Stimulated activated CD4-positive, alpha-beta T cell treated with anti-CD3 and anti-CD28 coated beads, Interleukin-4, amount 100 ng/mL, for 24 hours (primary cell): ENCODE measurements around the gene MAPT.

Experiments
- DNase-seq: peaks from one replicate; pipeline ENCODE4 v3.0.0-alpha.2; 2020

Gene MAPT

GRCh38 chr17:45863857-45864654 lies 30.3 kb upstream of the MAPT start:
- no peak for DNase-seq

DNA sequence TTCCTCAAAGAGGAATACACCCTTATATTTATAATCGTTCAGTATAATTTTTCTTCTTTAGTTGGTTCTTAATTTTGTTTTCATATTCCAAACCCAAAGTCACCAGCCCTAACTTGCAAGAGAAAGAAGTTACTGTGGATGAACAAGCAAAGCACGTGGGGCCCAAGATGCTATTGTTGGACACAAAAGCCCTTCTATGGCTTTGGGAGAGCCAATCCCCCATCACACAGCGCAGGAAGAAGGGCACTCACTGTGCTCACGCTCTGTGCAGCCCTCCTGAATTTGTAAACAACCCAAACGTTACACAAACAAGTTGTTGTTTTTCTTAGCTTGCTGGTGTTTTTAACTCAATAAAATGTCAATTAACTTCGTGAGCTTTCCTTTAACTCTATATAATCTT lies 27.2 kb upstream of the MAPT start:
- no peak for DNase-seq

DNA sequence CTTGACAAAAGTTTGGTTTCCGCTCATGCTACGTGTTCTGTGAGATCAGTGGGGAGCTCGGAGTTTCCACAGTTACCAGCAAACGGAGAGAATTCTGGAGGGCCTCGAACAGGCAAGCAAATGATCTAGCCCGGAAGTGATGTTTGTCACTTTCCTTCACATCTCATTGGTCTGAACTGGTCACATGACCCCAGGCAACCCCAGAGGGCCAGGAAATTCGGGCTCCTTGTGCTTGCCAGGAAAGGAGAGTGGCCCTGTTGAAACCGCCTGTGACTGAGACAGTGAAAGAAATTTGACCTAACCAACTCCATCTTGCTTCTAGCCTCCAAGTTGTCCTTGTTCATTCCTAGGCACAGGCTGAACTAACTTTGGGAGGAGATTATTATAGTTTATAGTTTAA lies 26.7 kb upstream of the MAPT start:
- no peak for DNase-seq

DNA sequence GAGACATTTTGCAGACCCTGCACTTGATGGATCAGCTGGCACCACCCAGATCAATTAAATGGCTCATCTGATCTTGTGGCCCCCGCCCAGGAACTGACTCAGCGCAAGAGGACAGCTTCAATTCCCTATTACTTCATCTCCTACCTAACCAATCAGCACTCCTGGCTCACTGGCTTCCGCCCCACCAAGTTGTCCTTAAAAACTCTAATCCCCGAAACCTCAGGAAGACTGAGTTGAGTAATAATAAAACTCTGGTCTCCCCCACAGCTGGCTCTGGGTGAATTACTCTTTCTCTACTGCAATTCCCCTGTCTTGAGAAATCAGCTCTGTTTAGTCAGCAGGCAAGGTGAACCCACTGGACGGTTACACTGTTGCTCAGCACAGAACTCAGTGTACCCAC lies 26.1 kb upstream of the MAPT start:
- no peak for DNase-seq

DNA sequence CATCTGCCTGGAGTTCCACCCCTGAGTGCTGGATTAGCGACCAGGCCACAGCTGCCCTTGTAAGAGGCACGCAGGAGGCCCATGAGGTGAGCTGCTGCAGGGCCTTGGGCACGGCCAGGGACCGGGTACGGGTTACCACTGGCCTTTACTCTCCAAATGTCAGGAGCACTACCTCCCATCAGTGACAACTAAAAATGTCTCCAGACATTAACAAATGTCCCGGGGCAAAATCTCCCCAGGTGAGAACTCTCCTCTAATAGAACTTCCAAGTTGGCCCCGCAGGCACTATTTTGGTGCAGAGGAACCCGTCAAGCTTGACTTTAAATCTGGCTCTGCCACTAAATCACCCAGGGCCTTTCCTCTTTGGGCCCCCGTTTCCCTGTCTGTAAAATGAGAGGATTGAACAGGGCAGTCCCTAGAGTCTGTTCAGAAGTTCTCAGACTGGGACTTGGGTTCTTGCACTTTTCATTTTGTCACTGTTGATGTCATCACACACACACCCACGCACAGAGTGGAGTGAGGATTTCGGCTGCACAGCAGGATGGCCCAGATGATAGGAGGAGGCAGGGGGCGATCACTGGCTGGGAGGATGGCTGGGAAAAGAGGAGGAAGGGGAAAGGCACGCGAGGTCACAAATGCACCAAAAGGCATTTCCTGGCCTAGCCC lies 24.5 kb upstream of the MAPT start:
- DNase-seq, result no peak

GRCh38 chr17:45870342-45870974 lies 23.9 kb upstream of the MAPT start:
- no peak for DNase-seq

- DNase-seq, result no peak
Measured at GRCh38 chr17:45871718-45872117, 22.6 kb upstream of the MAPT start.

DNA sequence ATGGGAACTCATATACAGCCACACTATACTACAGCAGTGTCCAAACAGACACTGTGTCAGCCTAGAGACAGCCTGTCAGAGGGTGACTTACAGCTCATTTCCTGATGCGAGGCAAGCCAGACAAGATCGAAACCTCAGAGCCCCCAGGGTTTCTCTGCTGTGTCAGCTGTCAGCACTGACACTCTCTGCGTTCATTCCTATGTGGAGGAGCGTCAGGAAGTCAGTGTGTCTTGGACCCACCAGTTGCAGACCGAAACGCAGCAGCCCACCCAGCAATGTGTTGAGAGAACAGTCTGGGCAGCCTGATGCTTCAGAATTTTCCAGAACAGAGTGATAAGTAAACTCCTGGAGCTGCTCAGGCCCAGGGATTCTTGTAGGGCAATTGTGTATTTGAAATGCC lies 20.6 kb upstream of the MAPT start:
- DNase-seq, result peak; percentile 39

- no peak for DNase-seq
Measured at GRCh38 chr17:45874151-45874550, 20.2 kb upstream of the MAPT start.

DNA sequence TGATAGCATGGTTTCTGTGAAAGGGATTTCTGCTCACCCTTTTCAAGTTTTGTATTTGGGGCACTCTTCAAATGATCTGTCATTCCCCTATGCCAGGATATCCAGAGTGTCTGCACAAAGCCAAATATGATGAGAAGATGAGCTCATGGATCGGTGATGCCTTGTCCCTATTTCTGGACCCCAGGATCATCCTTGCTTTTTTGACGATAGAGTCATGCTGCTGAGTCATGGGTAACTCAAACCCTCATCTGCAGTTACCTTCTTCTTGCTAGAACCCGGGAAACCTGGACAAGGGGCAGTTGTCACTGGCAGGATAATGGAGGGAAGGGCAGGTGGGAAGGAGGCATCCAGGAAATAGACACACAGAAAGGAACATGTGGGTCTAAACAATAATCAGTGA lies 17.8 kb upstream of the MAPT start:
- no peak for DNase-seq

- DNase-seq, result no peak
Measured at GRCh38 chr17:45877467-45877866, 16.9 kb upstream of the MAPT start.

- DNase-seq, result no peak
Measured at GRCh38 chr17:45883063-45883462, 11.3 kb upstream of the MAPT start.

DNA sequence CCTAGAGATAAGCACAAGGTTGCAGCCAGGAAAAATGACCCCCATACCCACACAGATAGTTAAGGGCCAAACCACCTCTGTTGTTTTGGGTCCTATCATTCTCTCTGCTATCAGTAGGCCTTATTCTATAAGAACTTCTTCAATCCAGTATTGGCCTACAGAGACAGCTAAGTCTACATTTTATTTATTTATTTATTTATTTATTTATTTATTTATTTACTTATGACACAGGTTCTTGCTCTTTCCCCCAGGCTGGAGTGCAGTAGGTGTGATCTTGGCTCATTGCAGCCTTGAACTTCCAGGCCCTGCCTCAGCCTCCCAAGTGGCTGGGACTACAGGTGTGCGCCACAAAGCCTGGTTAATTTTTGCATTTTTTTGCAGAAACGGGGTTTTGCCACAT lies 7.5 kb upstream of the MAPT start:
- no peak for DNase-seq

- peak; percentile 15 for DNase-seq
Measured at GRCh38 chr17:45888392-45888791, 6.0 kb upstream of the MAPT start.

- no peak for DNase-seq
Measured at GRCh38 chr17:45889579-45889978, 4.8 kb upstream of the MAPT start.

DNA sequence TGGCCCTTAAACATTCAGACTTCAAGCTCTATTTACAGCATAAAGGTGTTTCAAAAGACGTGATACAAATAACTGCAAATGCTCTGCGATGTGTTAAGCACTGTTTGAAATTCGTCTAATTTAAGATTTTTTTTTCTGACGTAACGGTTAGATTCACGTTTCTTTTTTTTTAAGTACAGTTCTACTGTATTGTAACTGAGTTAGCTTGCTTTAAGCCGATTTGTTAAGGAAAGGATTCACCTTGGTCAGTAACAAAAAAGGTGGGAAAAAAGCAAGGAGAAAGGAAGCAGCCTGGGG lies 681 bp upstream of the MAPT start:
- DNase-seq, result no peak

GRCh38 chr17:45895304-45895968 lies 1.1 kb downstream of the MAPT start:
- peak; percentile 10 for DNase-seq

DNA sequence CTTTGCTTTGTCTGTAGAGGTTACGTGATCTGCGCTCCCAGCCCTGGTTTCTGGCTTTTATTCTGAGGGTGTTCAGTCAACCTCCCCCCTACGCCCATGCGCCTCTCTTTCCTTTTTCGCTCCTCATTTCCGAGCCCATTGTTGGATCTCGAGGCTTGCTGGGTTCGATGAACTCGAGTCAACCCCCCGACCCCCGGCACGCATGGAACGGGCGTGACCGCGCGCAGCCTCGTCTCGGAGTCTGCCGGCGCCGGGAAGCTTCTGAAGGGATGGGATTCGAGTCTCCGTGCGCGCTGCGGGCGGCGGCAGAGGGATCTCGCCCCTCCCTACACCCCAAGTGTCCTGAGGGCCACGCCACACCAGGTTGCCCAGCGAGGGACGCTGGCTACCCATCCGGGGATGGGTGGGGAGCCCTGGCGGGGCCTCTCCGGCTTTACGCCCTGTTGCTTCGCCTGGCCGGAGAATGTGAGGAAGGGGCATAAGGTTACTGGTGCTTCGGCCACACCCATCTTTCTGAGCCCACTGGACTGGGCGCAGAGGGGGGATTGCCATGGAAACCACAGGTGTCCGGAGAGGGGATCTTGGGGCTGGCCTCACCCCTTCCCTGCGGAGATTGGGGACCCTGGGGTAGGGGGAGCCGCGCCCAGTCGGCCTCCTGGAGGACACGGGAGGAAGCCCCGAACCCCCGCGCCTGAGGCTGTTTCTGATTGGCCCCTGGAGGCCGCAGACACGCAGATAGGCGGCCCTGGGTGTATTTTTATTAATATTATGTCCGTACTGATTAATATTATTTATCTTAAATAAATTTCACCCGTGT lies 1.8 kb downstream of the MAPT start:
- DNase-seq, result no peak

GRCh38 chr17:45896803-45897693 lies 2.7 kb downstream of the MAPT start:
- no peak for DNase-seq

- DNase-seq, result no peak
Measured at GRCh38 chr17:45900136-45900535, 5.8 kb downstream of the MAPT start.

- no peak for DNase-seq
Measured at GRCh38 chr17:45900723-45901415, 6.5 kb downstream of the MAPT start.
